Body of pancreas (tissue), 4 donors: ENCODE measurements around the gene CTAGE1.

Experiments used
- POLR2A ChIP-seq, 3 donors: fragments of 450-650 bp; IDR thresholded peaks; one replicate each; pipeline ENCODE4 v1.6.1; 2016; ENCODE audit warnings: antibody characterized with exemption in 3 of 3, mild to moderate bottlenecking in 2 of 3
- TF ChIP-seq, protein P1 (sequence below), 7 experiments: fragments of 450-650 bp in 4 of 7; fragments of 200-600 bp in 3 of 7; sonication (generic) in 3 of 7; IDR thresholded peaks; one replicate each; pipeline ENCODE4 v1.5.1; 2016 to 2019; ENCODE audit warnings: antibody characterized with exemption in 7 of 7

DNA sequence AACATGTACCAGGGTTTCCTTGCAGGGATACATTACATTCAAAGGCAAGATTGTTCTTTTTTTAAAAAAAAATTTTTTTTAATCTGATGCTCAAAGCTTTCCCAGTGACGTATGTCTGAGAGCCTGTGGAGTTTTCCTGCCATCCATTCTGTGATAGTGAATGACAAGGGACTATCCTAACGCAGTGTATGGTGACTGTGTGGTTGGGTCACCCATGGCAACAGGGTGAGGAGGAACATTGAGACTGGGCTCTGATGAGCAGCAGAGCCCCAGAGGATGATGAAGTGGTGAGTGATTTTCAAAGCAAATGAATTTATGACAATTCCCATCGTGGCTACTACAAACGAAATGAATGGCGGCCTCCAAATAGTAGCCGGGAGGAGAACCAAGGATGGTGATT is 28.6 kb upstream of the CTAGE1 start:
- TF ChIP-seq, protein P1, sequence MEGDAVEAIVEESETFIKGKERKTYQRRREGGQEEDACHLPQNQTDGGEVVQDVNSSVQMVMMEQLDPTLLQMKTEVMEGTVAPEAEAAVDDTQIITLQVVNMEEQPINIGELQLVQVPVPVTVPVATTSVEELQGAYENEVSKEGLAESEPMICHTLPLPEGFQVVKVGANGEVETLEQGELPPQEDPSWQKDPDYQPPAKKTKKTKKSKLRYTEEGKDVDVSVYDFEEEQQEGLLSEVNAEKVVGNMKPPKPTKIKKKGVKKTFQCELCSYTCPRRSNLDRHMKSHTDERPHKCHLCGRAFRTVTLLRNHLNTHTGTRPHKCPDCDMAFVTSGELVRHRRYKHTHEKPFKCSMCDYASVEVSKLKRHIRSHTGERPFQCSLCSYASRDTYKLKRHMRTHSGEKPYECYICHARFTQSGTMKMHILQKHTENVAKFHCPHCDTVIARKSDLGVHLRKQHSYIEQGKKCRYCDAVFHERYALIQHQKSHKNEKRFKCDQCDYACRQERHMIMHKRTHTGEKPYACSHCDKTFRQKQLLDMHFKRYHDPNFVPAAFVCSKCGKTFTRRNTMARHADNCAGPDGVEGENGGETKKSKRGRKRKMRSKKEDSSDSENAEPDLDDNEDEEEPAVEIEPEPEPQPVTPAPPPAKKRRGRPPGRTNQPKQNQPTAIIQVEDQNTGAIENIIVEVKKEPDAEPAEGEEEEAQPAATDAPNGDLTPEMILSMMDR (IDR thresholded peaks at IDR 0.05), result no peak
- no peak for TF ChIP-seq POLR2A (IDR thresholded peaks at IDR 0.05)
